ENCODE data around the gene DDX56. TPM values are rescaled to one million over a fixed set of nuclear protein-coding genes. Genes with fewer than 3 reads are reported as not detected.
A peak's percentile ranks its signal among the peaks of the same experiment; 100 is the strongest.

The DDX56 gene
- polyA plus RNA-seq, 1 experiment, result 45.9 TPM

DNA sequence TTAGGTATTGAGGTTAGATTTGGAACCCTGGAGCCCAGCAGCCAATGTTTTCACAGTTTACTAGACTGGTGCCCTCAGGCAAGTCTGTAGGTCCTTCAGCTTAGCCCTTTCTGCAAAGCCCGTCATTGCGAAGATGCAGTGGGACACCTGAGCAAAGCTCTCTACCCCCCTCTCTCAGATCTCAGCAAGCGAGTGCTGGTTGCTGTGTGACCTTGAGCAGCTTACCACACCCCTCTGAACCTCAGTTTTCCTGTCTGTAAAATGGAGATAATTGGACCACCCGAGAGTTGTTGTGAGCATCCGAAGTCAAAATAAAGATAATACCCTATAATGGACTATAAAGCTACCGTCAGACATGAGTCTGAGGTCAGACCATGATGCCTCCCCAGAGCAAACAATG lies 36.3 kb downstream of the DDX56 start:
- CTCF ChIA-PET, result interaction anchor here (0.6 to 0.9 kb wide), 2 partner anchors 16 to 28 kb away, joined by 3 to 4 read pairs; no protein-coding TSS in a partner anchor
- H3K27me3 ChIP-seq (ENCODE audit: control insufficient read depth, insufficient read depth, low read length), result no peaks in the 10 kb centered on the region
- no peak for DNase-seq (ENCODE audit: low read depth, low spot score)
- peaks cover 3% of the 10 kb centered on the region; the same call in 1 of the 2 replicates for H3K9me3 ChIP-seq (ENCODE audit: control insufficient read depth, insufficient read depth, low read length)
- no peak overlapping the region for H3K27ac ChIP-seq (ENCODE audit: low read depth, low read length)
- no peak overlapping the region for H3K4me3 ChIP-seq (ENCODE audit: low read depth, low read length)
- TF ChIP-seq, protein P1, sequence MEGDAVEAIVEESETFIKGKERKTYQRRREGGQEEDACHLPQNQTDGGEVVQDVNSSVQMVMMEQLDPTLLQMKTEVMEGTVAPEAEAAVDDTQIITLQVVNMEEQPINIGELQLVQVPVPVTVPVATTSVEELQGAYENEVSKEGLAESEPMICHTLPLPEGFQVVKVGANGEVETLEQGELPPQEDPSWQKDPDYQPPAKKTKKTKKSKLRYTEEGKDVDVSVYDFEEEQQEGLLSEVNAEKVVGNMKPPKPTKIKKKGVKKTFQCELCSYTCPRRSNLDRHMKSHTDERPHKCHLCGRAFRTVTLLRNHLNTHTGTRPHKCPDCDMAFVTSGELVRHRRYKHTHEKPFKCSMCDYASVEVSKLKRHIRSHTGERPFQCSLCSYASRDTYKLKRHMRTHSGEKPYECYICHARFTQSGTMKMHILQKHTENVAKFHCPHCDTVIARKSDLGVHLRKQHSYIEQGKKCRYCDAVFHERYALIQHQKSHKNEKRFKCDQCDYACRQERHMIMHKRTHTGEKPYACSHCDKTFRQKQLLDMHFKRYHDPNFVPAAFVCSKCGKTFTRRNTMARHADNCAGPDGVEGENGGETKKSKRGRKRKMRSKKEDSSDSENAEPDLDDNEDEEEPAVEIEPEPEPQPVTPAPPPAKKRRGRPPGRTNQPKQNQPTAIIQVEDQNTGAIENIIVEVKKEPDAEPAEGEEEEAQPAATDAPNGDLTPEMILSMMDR (IDR thresholded peaks at IDR 0.05; ENCODE audit: low read depth, low read length), result no peak
- POLR2A ChIA-PET, result no interaction called here

DNA sequence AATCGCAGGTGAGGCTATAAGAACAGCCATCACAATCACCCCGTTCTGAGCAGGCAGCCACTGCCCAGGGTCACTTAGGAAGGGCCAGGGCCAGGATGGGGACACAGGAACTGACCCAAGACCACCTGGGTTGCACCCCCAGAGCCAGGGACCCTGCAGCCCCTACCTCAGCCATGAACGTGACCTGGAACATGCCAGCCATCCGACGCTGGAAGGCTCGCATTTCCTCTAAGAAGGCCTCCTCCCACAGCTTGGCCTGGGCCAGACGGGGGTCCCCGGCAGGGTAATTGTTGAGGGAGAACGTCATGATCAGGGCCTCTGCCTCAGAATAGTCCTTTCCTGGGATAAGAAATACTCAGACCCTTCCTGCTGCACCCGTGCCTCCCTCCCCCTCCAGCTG lies 37.6 kb downstream of the DDX56 start:
- H3K4me3 ChIP-seq (ENCODE audit: low read depth, low read length), result no peak overlapping the region
- peaks cover 3% of the 10 kb centered on the region; the same call in 1 of the 2 replicates for H3K9me3 ChIP-seq (ENCODE audit: control insufficient read depth, insufficient read depth, low read length)
- TF ChIP-seq, protein P1 (IDR thresholded peaks at IDR 0.05; ENCODE audit: low read depth, low read length), result no peak
- H3K27me3 ChIP-seq (ENCODE audit: control insufficient read depth, insufficient read depth, low read length), result no peaks in the 10 kb centered on the region
- DNase-seq (ENCODE audit: low read depth, low spot score), result no peak
- ChIA-PET POLR2A (no interaction called here), CTCF (no interaction called here)
- H3K27ac ChIP-seq (ENCODE audit: low read depth, low read length), result no peak overlapping the region

DNA sequence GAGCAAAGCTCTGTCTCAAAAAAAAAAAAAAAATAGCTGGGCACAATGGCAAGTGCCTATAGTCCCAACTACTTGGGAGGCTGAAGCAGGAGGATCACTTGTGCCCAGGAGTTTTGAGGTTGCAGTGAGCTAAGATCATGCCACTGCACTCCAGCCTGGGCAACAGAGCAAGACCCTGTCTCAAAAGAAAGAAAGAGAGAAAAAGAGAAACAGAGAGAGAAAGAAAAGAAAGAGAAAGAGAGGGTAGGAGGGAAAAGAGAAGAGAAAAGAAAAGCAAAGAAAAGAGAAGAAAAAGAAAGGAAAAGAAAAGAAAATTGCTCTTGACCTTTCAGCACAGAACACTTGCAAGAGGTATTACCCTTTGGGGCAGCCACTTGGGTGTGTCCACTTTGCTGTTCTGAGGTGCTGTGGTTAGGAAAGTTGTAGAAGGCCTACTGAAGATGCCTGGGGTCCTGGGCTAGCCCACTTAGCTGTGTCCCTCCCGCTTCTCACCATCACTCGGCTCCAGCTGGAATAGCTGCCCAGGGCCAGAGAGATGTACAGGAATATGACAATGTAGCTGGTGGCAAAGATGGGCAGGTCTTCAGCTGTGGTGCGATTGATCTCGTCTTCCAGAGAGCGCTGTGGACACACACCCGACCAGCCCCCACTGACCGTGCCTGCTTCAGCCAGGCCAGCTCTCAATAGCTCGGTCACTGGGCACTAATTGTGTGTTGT lies 38.2 kb downstream of the DDX56 start:
- TF ChIP-seq, protein P1 (IDR thresholded peaks at IDR 0.05; ENCODE audit: low read depth, low read length), result no peak
- POLR2A ChIA-PET, result interaction anchor here (0.7 kb wide), 1 partner anchor 295 kb away, joined by 5 read pairs; no protein-coding TSS in a partner anchor
- H3K27ac ChIP-seq (ENCODE audit: low read depth, low read length), result no peak overlapping the region
- CTCF ChIA-PET, result interaction anchor here (1.5 to 1.6 kb wide), 3 partner anchors 13 to 58 kb away, joined by 3 to 7 read pairs (median 4); no protein-coding TSS in a partner anchor
- H3K4me3 ChIP-seq (ENCODE audit: low read depth, low read length), result no peak overlapping the region
- peaks cover 3% of the 10 kb centered on the region; the same call in 1 of the 2 replicates for H3K9me3 ChIP-seq (ENCODE audit: control insufficient read depth, insufficient read depth, low read length)
- no peak for DNase-seq (ENCODE audit: low read depth, low spot score)
- H3K27me3 ChIP-seq (ENCODE audit: control insufficient read depth, insufficient read depth, low read length), result no peaks in the 10 kb centered on the region

DNA sequence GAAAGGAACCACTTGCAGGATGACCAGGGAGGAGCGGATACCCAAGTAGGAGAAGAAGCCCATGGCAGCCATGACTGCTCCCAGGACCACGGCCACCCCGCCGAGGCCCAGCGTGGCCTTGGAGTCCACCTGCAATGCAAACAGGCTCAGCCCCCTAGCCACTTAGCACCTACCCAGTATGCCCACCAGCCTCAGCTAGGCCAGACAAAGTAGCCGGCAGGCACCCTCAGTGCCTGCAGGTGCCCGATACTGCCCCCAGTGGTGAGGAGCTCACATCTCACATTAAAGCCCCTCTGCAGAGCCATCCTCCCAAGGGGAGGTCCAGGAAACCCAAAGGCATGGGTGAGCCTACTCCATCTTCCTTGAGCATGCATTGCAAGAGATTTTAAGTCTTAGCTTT lies 39.2 kb downstream of the DDX56 start:
- ChIA-PET POLR2A (interaction anchor here (0.7 to 1.3 kb wide), 2 partner anchors 22 to 294 kb away, joined by 5 read pairs; no protein-coding TSS in a partner anchor), CTCF (interaction anchor here (0.6 to 1.6 kb wide), 10 partner anchors 8 to 323 kb away, joined by 3 to 7 read pairs (median 4); partner anchors contain the start of gene NUDCD3)
- peaks cover 3% of the 10 kb centered on the region; the same call in 1 of the 2 replicates for H3K9me3 ChIP-seq (ENCODE audit: control insufficient read depth, insufficient read depth, low read length)
- peak overlapping the region; percentile 23 for H3K27ac ChIP-seq (ENCODE audit: low read depth, low read length)
- TF ChIP-seq, protein P1 (IDR thresholded peaks at IDR 0.05; ENCODE audit: low read depth, low read length), result peak; percentile 47
- no peak overlapping the region for H3K4me3 ChIP-seq (ENCODE audit: low read depth, low read length)
- no peak for DNase-seq (ENCODE audit: low read depth, low spot score)
- H3K27me3 ChIP-seq (ENCODE audit: control insufficient read depth, insufficient read depth, low read length), result no peaks in the 10 kb centered on the region

GRCh38 chr7:44534087-44534486 lies 39.6 kb downstream of the DDX56 start:
- peak; percentile 42 for DNase-seq (ENCODE audit: low read depth, low spot score)
- POLR2A ChIA-PET, result interaction anchor here (0.7 to 1.3 kb wide), 2 partner anchors 22 to 34 kb away, joined by 3 to 5 read pairs; no protein-coding TSS in a partner anchor
- Histone ChIP-seq H3K9me3 (ENCODE audit: control insufficient read depth, insufficient read depth, low read length) (peaks cover 3% of the 10 kb centered on the region; the same call in 1 of the 2 replicates), H3K27me3 (ENCODE audit: control insufficient read depth, insufficient read depth, low read length) (no peaks in the 10 kb centered on the region), H3K4me3 (ENCODE audit: low read depth, low read length) (no peak overlapping the region), H3K27ac (ENCODE audit: low read depth, low read length) (peak overlapping the region; percentile 84)
- TF ChIP-seq, protein P1 (IDR thresholded peaks at IDR 0.05; ENCODE audit: low read depth, low read length), result no peak
- CTCF ChIA-PET, result interaction anchor here (0.6 to 1.6 kb wide), 11 partner anchors 9 to 323 kb away, joined by 3 to 7 read pairs (median 4); partner anchors contain the start of gene NUDCD3

Measured in AG04450 (cell line).